Natural killer cell (primary cell): ENCODE results near the gene RAD51B. TPM values are rescaled to one million over a fixed set of nuclear protein-coding genes. Genes with fewer than 3 reads are reported as not detected.

ENCODE experiments used
- ATAC-seq, 3 donors: fragments of 150-1000 bp in 2 of 3; fragments of 200-7000 bp in 1 of 3; cut with Tn5 transposase; 1 replicate in 1 of 3; 2 replicates in 2 of 3; pipeline ENCODE4 v1.10.0; 2021; ENCODE audit warnings: mild to moderate bottlenecking in 2 of 3, moderate library complexity in 2 of 3
- DNase-seq, 2 donors: peaks; one replicate each; pipeline versions ENCODE4 v3.0.0 to v3.0.0-alpha.2; 2013 to 2021; ENCODE audit warnings: mixed read lengths in 1 of 2
- H3K27ac ChIP-seq: one replicate; pipeline ENCODE4 v1.5.1; 2013; ENCODE audit warnings: mild to moderate bottlenecking, low read length
- H3K27me3 ChIP-seq: one replicate; pipeline ENCODE4 v1.6.1; 2013; ENCODE audit warnings: low read length; ENCODE audit not compliant: control insufficient read depth, insufficient read depth
- H3K36me3 ChIP-seq: one replicate; pipeline ENCODE4 v1.6.1; 2013; ENCODE audit warnings: low read length; ENCODE audit not compliant: control insufficient read depth, insufficient read depth
- H3K4me1 ChIP-seq: one replicate; pipeline ENCODE4 v1.6.1; 2013; ENCODE audit warnings: low read length; ENCODE audit not compliant: control insufficient read depth, insufficient read depth
- H3K4me3 ChIP-seq: one replicate; pipeline ENCODE4 v1.5.1; 2013; ENCODE audit warnings: low read length
- H3K9me3 ChIP-seq: one replicate; pipeline ENCODE4 v1.6.1; 2013; ENCODE audit warnings: low read length; ENCODE audit not compliant: control insufficient read depth, insufficient read depth
- H3K27ac Mint-ChIP-seq, 2 donors: one replicate each; pipeline ENCODE4 v1.8.0; 2022; ENCODE audit warnings: mild to moderate bottlenecking in 2 of 2, mixed read lengths in 2 of 2, moderate library complexity in 1 of 2
- H3K27me3 Mint-ChIP-seq, 2 donors: one replicate each; pipeline ENCODE4 v1.8.0; 2022; ENCODE audit warnings: low read depth in 2 of 2, mixed read lengths in 2 of 2
- H3K36me3 Mint-ChIP-seq: one replicate; pipeline ENCODE4 v1.8.0; 2022; ENCODE audit warnings: mixed read lengths
- H3K4me1 Mint-ChIP-seq, 2 donors: one replicate each; pipeline ENCODE4 v1.8.0; 2022; ENCODE audit warnings: mixed read lengths in 2 of 2
- H3K4me3 Mint-ChIP-seq: one replicate; pipeline ENCODE4 v1.8.0; 2022; ENCODE audit warnings: mild to moderate bottlenecking, moderate library complexity, mixed read lengths
- H3K9me3 Mint-ChIP-seq, 2 donors: one replicate each; pipeline ENCODE4 v1.8.0; 2022; ENCODE audit warnings: mixed read lengths in 2 of 2
- WGBS: methylation state at CpG from one replicate; pipeline ENCODE4 v1.1.7; 2013; ENCODE audit warnings: missing lambda C conversion rate; ENCODE audit not compliant: insufficient coverage; 5-methylcytosine and 5-hydroxymethylcytosine counted together
- intact Hi-C: fragments of 100-400 bp; cut with micrococcal nuclease; formaldehyde crosslinking; loops from one replicate; pipeline ENCODE4 v1.14.2; 2022
- total RNA-seq, 4 donors: library from RNA; stranded (reverse); fragments of 120-200 nt in 1 of 4; gene quantifications; one replicate each; pipeline versions ENCODE4 v1.2.3 to v1.2.4, GENCODE V29; 2013 to 2022
- TF ChIP-seq, protein P1 (sequence below): fragments of 200-600 bp; IDR thresholded peaks from one replicate; pipeline ENCODE4 v1.8.0; 2022; ENCODE audit warnings: antibody characterized with exemption

RAD51B gene
- total RNA-seq, 3 donors from 2014 or later (not counting 1 experiment from before 2014, with no cell fraction given), result 28.1 to 37.6 (median 28.6) TPM

DNA sequence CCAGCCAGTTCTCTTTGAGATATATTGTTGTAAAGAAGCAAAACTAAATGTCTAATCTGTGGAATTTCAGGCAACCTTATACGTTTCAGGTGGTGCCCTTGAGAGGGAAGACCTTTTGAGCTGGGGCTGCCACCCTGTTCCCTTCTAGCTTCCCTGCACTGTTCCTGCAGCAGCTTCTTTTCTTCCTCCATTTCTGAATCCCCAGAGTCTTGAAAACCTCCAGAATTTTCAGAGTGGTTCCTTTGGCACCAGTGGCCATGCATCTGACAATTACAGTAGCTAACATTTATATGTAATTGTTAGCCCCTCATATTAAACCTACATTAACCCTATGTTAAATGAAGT is 702.0 kb downstream of the RAD51B start:
- Histone ChIP-seq H3K27me3 (no peaks in the 10 kb centered on the region), H3K9me3 (no peaks in the 10 kb centered on the region), H3K4me1 (no peaks in the 10 kb centered on the region), H3K36me3 (no peaks in the 10 kb centered on the region), H3K27ac (no peak overlapping the region), H3K4me3 (no peak overlapping the region)
- TF ChIP-seq, protein P1, sequence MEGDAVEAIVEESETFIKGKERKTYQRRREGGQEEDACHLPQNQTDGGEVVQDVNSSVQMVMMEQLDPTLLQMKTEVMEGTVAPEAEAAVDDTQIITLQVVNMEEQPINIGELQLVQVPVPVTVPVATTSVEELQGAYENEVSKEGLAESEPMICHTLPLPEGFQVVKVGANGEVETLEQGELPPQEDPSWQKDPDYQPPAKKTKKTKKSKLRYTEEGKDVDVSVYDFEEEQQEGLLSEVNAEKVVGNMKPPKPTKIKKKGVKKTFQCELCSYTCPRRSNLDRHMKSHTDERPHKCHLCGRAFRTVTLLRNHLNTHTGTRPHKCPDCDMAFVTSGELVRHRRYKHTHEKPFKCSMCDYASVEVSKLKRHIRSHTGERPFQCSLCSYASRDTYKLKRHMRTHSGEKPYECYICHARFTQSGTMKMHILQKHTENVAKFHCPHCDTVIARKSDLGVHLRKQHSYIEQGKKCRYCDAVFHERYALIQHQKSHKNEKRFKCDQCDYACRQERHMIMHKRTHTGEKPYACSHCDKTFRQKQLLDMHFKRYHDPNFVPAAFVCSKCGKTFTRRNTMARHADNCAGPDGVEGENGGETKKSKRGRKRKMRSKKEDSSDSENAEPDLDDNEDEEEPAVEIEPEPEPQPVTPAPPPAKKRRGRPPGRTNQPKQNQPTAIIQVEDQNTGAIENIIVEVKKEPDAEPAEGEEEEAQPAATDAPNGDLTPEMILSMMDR, result no peak
- H3K4me1 Mint-ChIP-seq, result peaks cover 11 to 14% of the 10 kb centered on the region in 2 donors
- DNase-seq (no peak), ATAC-seq (no peak)
- whole genome bisulfite sequencing, result 94% methylated on average over 1 of the region's 1 CpG
- H3K9me3 Mint-ChIP-seq, result no peaks in the 10 kb centered on the region
- H3K27me3 Mint-ChIP-seq, result no peaks in the 10 kb centered on the region
- no peaks in the 10 kb centered on the region for H3K36me3 Mint-ChIP-seq
- no peak overlapping the region for H3K4me3 Mint-ChIP-seq
- intact Hi-C loops, result no loop called here
- H3K27ac Mint-ChIP-seq, result no peak overlapping the region

DNA sequence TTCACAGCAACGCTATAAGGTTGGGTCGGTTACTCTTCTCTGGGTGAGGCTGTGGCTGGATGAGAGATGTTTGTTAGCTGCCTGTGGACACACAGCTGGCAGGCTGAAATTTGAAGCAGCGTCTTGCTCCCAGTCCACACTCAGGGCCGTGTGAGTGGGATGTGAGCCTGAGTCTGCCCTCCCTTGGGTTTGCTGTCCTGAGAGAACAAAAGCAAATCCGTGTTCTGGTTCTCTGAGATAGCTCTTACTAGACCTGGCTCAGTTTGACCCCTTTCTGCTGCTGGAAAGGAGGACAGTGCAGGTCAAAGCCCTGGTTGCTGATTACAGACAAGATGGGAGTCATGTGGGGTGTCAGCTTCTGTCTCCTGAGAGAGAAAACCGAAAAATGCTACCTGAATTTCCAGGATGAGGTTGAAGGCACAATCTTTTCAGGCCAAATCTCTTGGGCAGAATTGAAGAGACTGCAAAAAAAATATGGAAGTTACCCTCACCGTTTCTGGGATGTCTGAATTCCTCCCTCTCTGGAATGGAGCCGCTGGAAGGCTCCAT is 702.5 kb downstream of the RAD51B start:
- TF ChIP-seq, protein P1, result no peak

DNA sequence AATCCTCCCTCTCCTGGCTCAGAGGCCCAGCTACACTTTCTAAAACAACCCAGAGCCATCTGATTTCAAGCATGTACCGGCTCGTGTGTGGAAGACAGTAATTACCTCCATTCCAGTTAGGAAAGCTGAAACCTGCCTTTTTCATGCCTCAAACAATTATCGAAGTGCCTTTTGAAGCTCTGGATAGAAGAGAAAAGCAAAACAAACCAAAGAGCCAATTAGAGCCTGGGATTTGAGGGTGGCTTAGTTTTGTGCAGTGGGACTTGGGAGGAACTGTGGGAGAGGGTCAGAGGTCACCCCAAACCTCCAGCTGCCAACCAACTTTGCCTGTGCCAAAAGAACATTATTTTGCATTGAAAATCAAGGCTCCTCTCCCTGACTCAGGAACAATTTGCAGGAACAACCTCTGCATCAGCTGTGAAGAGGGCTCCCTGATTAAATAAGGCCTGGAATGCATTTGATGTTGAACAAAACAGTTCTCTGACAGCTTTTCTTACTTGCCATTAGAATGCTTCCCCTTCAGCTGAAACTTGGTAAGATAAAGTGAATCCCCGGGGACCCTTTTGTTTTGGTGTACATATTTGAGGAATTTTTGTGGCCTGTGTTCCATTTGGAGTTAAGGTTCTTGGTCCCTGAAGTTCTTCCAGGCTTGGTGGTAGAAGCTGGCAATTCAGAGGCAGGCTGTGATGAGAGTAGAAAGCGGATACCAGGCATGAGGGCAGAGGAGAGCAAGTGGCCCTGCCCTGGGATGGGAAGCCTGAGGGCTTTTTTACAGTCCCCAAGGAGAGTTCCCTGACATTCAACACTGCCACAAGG is 703.1 kb downstream of the RAD51B start:
- WGBS, result 95% methylated on average over 5 of the region's 5 CpGs
- TF ChIP-seq, protein P1, result no peak
- Mint-ChIP-seq H3K9me3 (no peaks in the 10 kb centered on the region), H3K27me3 (no peaks in the 10 kb centered on the region), H3K4me3 (no peak overlapping the region), H3K27ac (no peak overlapping the region), H3K4me1 (peaks cover 11 to 14% of the 10 kb centered on the region in 2 donors), H3K36me3 (no peaks in the 10 kb centered on the region)
- intact Hi-C loops, result no loop called here
- no peaks in the 10 kb centered on the region for H3K36me3 ChIP-seq
- H3K27ac ChIP-seq, result no peak overlapping the region
- no peaks in the 10 kb centered on the region for H3K27me3 ChIP-seq
- H3K4me1 ChIP-seq, result no peaks in the 10 kb centered on the region
- H3K4me3 ChIP-seq, result no peak overlapping the region
- ATAC-seq (no peak), DNase-seq (no peak)
- no peaks in the 10 kb centered on the region for H3K9me3 ChIP-seq

More for the DNA sequence above, 702.5 kb downstream of the RAD51B start:
- Mint-ChIP-seq H3K27ac (no peak overlapping the region), H3K4me1 (peaks cover 11 to 14% of the 10 kb centered on the region in 2 donors), H3K4me3 (no peak overlapping the region), H3K36me3 (no peaks in the 10 kb centered on the region), H3K27me3 (no peaks in the 10 kb centered on the region), H3K9me3 (no peaks in the 10 kb centered on the region)
- ATAC-seq (no peak), DNase-seq (no peak)
- no peak overlapping the region for H3K4me3 ChIP-seq
- 90% methylated on average over 8 of the region's 8 CpGs for WGBS
- H3K4me1 ChIP-seq, result no peaks in the 10 kb centered on the region
- no peaks in the 10 kb centered on the region for H3K27me3 ChIP-seq
- no peaks in the 10 kb centered on the region for H3K9me3 ChIP-seq
- H3K27ac ChIP-seq, result no peak overlapping the region
- intact Hi-C loops, result no loop called here
- no peaks in the 10 kb centered on the region for H3K36me3 ChIP-seq

DNA sequence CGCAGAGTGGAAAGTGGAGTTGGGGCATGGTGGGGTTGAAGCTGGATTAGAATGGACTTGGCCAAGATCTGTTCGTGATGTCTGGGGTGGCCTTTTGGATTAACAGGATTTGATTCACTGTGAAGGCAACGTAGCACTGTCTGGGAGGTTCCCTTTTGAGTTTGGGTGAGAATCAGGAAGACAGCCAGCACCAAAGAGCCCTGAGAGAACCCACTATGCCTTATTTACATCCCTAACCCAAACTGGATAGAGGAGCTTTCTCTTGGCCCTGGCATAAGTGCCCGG is 703.7 kb downstream of the RAD51B start:
- H3K4me1 ChIP-seq, result no peaks in the 10 kb centered on the region
- no peaks in the 10 kb centered on the region for H3K27me3 Mint-ChIP-seq
- WGBS, result 78% methylated on average over 3 of the region's 4 CpGs
- intact Hi-C loops, result no loop called here
- TF ChIP-seq, protein P1, result no peak
- no peak overlapping the region for H3K4me3 ChIP-seq
- no peaks in the 10 kb centered on the region for H3K36me3 Mint-ChIP-seq
- H3K27me3 ChIP-seq, result no peaks in the 10 kb centered on the region
- DNase-seq, result no peak
- no peak overlapping the region for H3K27ac Mint-ChIP-seq
- peaks cover 11 to 14% of the 10 kb centered on the region in 2 donors for H3K4me1 Mint-ChIP-seq
- no peak for ATAC-seq
- H3K9me3 Mint-ChIP-seq, result no peaks in the 10 kb centered on the region
- H3K27ac ChIP-seq, result no peak overlapping the region
- H3K9me3 ChIP-seq, result no peaks in the 10 kb centered on the region
- no peaks in the 10 kb centered on the region for H3K36me3 ChIP-seq
- H3K4me3 Mint-ChIP-seq, result no peak overlapping the region
